ENCODE results near the gene MTOR.

DNA sequence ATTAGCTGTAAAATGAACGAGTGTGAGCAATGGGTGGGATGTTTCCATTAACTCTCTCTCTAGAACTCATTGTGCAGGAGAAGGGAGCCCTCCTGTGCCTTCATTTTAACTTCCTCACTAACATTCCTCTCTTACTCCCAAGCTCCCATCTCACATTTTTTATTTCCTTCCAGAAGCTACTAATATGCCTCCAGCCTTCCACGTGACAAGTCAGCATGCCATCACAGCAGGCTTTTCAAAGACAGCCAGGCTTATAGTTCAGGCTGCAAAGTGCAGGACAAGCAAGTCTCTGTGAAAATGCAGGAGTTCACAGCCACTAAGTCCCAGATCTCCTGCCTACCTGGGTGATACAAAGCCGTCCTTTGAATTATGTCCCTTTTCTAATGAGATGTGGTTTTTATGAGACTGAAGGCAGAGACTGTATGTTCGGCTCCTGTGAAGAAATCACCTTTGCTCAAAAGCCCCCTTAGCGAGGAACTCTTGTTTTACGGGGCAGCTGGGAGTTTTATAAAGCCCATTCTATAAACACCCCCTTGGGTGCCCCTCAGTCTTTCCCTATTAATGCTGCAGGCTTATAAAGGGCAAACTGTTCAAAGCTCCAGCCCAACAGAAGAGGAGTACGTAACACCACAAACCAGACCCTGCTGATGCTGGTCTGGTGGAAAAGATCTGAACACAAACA lies 87.9 kb downstream of the MTOR start:
- TF ChIP-seq POLR2AphosphoS5 (IDR thresholded peaks at IDR 0.05) (no peak), POLR2A (IDR thresholded peaks at IDR 0.05) (no peak)
- TF ChIP-seq, protein P1, sequence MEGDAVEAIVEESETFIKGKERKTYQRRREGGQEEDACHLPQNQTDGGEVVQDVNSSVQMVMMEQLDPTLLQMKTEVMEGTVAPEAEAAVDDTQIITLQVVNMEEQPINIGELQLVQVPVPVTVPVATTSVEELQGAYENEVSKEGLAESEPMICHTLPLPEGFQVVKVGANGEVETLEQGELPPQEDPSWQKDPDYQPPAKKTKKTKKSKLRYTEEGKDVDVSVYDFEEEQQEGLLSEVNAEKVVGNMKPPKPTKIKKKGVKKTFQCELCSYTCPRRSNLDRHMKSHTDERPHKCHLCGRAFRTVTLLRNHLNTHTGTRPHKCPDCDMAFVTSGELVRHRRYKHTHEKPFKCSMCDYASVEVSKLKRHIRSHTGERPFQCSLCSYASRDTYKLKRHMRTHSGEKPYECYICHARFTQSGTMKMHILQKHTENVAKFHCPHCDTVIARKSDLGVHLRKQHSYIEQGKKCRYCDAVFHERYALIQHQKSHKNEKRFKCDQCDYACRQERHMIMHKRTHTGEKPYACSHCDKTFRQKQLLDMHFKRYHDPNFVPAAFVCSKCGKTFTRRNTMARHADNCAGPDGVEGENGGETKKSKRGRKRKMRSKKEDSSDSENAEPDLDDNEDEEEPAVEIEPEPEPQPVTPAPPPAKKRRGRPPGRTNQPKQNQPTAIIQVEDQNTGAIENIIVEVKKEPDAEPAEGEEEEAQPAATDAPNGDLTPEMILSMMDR (IDR thresholded peaks at IDR 0.05 in 8 of 11, conservative IDR thresholded peaks at IDR 0.05 in 3 of 11) = no peak

Data from spleen (tissue), 7 donors.